Left lung (tissue), 10 donors: Measurements from ENCODE around the gene SPIB. TPM values are rescaled to one million over a fixed set of nuclear protein-coding genes. Genes with fewer than 3 reads are reported as not detected.
A peak's percentile ranks its signal among the peaks of the same experiment; 100 is the strongest.
"Not testable (repeated sequence)": the region's sequence is repeated elsewhere in the genome, so short reads cannot be mapped to it uniquely, and the experiment has no call there.

Experiments
- ATAC-seq: fragments of 200-7000 bp; cut with Tn5 transposase; one replicate; pipeline ENCODE4 v1.9.1; 2020; ENCODE audit warnings: moderate library complexity
- DNase-seq, 4 donors: peaks; one replicate each; pipeline ENCODE4 v3.0.0-alpha.2; 2013 to 2020
- H3K27ac ChIP-seq, 2 donors: fragments of 200-600 bp; sonication (generic) in 1 of 2; one replicate each; pipeline versions ENCODE4 v1.5.0 to v1.8.0; 2020 to 2021
- H3K27me3 ChIP-seq, 2 donors: fragments of 200-600 bp; sonication (generic) in 1 of 2; one replicate each; pipeline versions ENCODE4 v1.5.0 to v1.8.0; 2020 to 2021
- H3K36me3 ChIP-seq, 2 donors: fragments of 200-600 bp; sonication (generic) in 1 of 2; one replicate each; pipeline versions ENCODE4 v1.5.0 to v1.8.0; 2020 to 2021
- H3K4me1 ChIP-seq, 2 donors: fragments of 200-600 bp; one replicate each; pipeline ENCODE4 v1.8.0; 2021
- H3K4me3 ChIP-seq, 2 donors: fragments of 200-600 bp; sonication (generic) in 1 of 2; one replicate each; pipeline versions ENCODE4 v1.5.0 to v1.8.0; 2020 to 2021; ENCODE audit warnings: mild to moderate bottlenecking in 1 of 2
- H3K9me3 ChIP-seq, 2 donors: fragments of 200-600 bp; sonication (generic) in 1 of 2; one replicate each; pipeline versions ENCODE4 v1.5.0 to v1.8.0; 2020 to 2021
- CTCF ChIP-seq, 2 donors: fragments of 200-600 bp; sonication (generic) in 1 of 2; IDR thresholded peaks; one replicate each; pipeline versions ENCODE4 v1.5.0 to v1.8.0; 2021; ENCODE audit warnings: antibody characterized with exemption in 2 of 2
- intact Hi-C, 2 donors: fragments of 100-400 bp; cut with DNase I; formaldehyde crosslinking; loops; one replicate each; pipeline versions ENCODE4 v1.11.2 to v1.14.2; 2022
- polyA plus RNA-seq, 6 donors: library from polyadenylated mRNA; unstranded; fragments of 120-200 nt; gene quantifications; one replicate each; pipeline ENCODE4 v1.2.1, GENCODE V29; 2013; ENCODE audit not compliant: insufficient read length in 6 of 6
- total RNA-seq, 2 donors: library from RNA; stranded (reverse); fragmentation: NEBNext Ultra II Directional; extraction: Animal tissue kit (Norgen Biotek cat#: 25700); gene quantifications; one replicate each; pipeline ENCODE4 v1.2.1, GENCODE V29; 2021
- donor health status: DM: no; HTN: yes; CAD: no.
- donor health status: DM: no; HTN: no; CAD: no.

SPIB gene
- total and polyA plus RNA-seq, 8 donors, result 0.28 to 0.66 (median 0.51) TPM

- Histone ChIP-seq H3K4me3 (no peak overlapping the region), H3K27ac (no peak overlapping the region), H3K36me3 (no peaks in the 10 kb centered on the region), H3K4me1 (no peaks in the 10 kb centered on the region), H3K27me3 (peaks cover 0 to 13% of the 10 kb centered on the region in 2 donors), H3K9me3 (no peaks in the 10 kb centered on the region)
- DNase-seq, result peak in 3 of 4 donors; percentile 70 to 80 (median 79)
- peak; percentile 93 for ATAC-seq
- TF ChIP-seq CTCF (IDR thresholded peaks at IDR 0.05), result no peak
- intact Hi-C loops, result no loop called here
Observed at GRCh38 chr19:50465986-50466705, 47.4 kb downstream of the SPIB start.

- DNase-seq, result peak in 1 of 4 donors; percentile 27
- ATAC-seq, result no peak
- Histone ChIP-seq H3K9me3 (no peaks in the 10 kb centered on the region), H3K27me3 (peaks cover 0 to 9% of the 10 kb centered on the region in 2 donors), H3K27ac (no peak overlapping the region), H3K4me3 (no peak overlapping the region), H3K36me3 (no peaks in the 10 kb centered on the region), H3K4me1 (no peaks in the 10 kb centered on the region)
- TF ChIP-seq CTCF (IDR thresholded peaks at IDR 0.05), result no peak
- intact Hi-C loops, result no loop called here
Observed at GRCh38 chr19:50466706-50467039, 47.9 kb downstream of the SPIB start.

GRCh38 chr19:50467566-50467965 is 48.8 kb downstream of the SPIB start:
- no peak for TF ChIP-seq CTCF (IDR thresholded peaks at IDR 0.05)
- Histone ChIP-seq H3K27me3 (peaks cover 0 to 5% of the 10 kb centered on the region in 2 donors), H3K27ac (no peak overlapping the region), H3K4me3 (no peak overlapping the region), H3K36me3 (no peaks in the 10 kb centered on the region), H3K9me3 (no peaks in the 10 kb centered on the region), H3K4me1 (no peaks in the 10 kb centered on the region)
- intact Hi-C loops, result no loop called here
- DNase-seq (peak in 1 of 4 donors; percentile 54), ATAC-seq (no peak)

GRCh38 chr19:50468818-50469217 is 50.1 kb downstream of the SPIB start:
- intact Hi-C loops, result no loop called here
- ATAC-seq, result no peak
- H3K27me3 ChIP-seq, result peaks cover 0 to 5% of the 10 kb centered on the region in 2 donors
- peak in 1 of 4 donors; percentile 40 for DNase-seq
- no peak for TF ChIP-seq CTCF (IDR thresholded peaks at IDR 0.05)
- no peaks in the 10 kb centered on the region for H3K36me3 ChIP-seq
- no peaks in the 10 kb centered on the region for H3K9me3 ChIP-seq
- no peak overlapping the region for H3K27ac ChIP-seq
- H3K4me1 ChIP-seq, result no peaks in the 10 kb centered on the region
- H3K4me3 ChIP-seq, result no peak overlapping the region

GRCh38 chr19:50473336-50473735 is 54.6 kb downstream of the SPIB start:
- intact Hi-C loops, H3K9me3 ChIP-seq, DNase-seq, H3K4me3 ChIP-seq, H3K27me3 ChIP-seq, ATAC-seq, H3K27ac ChIP-seq, H3K36me3 ChIP-seq: not testable (repeated sequence)
- peaks cover 9 to 16% of the 10 kb centered on the region in 2 donors for H3K4me1 ChIP-seq
